IPS-11a (cell line): ENCODE results near the gene COL27A1.

Experiments used
- H3K4me3 ChIP-seq: one replicate; pipeline ENCODE4 v1.5.1; 2013; ENCODE audit warnings: low read depth, low read length, control low read depth

Gene COL27A1

GRCh38 chr9:114299286-114300152 lies 144.2 kb downstream of the COL27A1 start:
- H3K4me3 ChIP-seq = no peak overlapping the region

- H3K4me3 ChIP-seq = no peak overlapping the region
These were observed 145.0 kb downstream of the COL27A1 start for GRCh38 chr9:114300153-114300845.

DNA sequence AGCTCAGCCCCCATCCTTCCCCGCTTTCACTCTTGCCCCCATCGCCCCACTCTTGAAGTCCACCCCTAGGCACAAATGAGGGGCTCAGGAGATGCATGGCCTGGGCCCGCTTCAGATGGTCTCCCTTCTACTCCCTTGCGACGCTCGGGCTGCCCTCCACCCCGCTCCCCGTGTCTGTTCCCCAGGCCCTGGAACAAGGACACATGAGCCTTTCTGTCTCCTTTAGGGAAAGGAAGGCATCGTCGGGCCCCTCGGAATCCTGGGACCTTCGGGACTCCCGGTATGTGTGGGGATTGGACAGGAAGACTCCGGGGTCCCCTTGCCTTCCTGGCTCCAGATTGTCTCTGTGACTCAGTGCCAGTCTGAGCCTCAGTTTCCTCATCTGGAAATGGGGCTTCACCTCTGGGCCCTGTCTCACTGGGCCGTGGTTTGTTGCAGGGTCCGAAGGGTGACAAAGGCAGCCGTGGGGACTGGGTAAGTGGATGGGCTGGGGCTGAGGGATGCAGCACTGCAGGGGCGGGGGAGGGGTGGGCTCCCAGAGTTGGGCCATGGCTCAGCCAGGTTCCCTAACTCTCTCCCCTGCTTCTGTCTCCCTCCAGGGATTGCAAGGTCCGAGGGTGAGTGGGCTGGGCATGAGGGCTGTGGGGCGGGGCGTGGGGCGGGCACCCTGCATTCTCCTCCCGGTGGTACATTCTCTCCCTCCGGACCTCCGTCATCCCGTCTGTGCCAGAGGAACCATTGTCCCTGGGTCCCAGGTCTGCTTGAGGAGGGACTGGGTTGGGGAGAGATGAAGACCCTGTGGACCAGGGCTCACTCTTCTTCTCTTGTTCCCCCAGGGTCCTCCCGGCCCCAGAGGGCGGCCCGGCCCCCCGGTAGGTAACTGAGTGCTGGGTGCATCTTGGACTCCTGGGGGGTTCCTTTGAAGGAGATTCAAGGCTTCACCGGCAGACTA lies 145.8 kb downstream of the COL27A1 start:
- H3K4me3 ChIP-seq = no peak overlapping the region

DNA sequence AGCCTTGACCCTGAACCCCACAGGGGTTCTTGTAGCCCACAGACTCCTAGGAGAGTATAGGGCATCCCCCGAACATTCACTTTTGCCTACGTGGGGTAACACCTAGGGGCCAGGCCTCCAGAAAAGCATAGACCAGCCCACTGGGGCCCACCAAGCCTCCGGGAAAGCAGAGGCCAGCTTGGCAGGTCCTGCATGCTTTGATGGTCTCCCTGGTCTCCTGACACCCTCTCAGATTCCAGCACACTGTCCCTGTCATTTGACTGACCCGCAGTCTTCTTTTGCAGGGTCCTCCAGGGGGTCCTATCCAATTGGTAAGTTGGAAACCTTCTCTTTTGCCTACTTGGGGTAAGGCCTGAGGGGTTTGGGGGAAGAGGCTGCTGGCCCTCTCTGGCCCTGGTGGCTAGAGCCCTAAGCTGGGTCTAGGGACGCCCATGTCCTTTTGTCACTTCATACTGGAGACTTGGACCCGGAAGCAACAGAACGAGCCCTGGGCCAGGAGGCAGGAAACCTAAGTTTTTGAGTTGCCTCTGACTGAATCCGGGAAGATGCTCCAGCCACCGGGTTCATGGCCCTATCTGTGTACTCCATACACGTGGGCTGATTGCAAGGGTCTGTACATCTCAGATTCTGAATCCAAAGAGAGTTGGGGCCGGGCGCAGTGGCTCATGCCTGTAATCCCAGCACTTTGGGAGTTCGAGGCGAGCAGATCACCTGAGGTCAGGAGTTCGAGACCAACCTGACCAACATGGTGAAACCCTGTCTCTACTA lies 146.6 kb downstream of the COL27A1 start:
- H3K4me3 ChIP-seq = no peak overlapping the region

DNA sequence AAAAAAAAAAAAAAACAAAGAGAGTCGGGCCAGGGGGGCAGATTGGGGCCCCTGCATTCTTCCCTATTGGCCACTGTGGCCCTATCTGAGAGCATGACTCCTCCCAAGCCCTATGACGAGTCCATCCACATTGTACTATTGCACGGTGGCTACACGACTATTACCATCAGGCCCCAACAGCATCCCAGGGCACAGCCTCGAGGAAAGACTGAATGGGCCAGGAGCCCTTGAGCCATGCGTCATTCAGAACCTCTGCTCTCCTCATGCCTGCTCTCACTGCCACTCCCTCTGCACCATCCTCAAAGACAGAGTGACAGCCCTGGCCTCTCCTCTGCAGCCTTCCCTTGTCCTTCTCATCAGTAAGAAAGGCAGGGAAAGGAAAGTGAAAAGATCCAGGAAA lies 147.4 kb downstream of the COL27A1 start:
- no peak overlapping the region for H3K4me3 ChIP-seq

DNA sequence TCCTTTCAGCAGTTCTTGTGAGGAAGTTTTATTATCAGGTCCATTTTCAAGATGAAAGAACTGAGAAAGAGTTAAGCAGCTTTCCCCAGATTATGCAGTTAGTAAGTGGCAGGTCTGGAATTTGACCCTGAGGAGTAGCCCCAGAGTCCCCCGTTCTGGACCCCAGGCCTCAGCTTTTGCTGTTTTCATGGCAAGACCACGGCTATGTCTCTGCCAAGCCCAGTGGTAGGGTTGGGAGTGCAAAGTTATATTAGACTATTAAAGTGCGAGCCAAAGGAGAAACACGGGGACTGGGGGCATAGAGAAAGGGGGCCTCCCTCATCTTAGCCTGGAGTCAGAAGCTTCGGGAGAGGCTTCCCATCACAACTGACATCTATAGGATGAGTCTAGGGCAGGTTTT lies 148.2 kb downstream of the COL27A1 start:
- H3K4me3 ChIP-seq = no peak overlapping the region

GRCh38 chr9:114303977-114304376 lies 148.6 kb downstream of the COL27A1 start:
- no peak overlapping the region for H3K4me3 ChIP-seq

DNA sequence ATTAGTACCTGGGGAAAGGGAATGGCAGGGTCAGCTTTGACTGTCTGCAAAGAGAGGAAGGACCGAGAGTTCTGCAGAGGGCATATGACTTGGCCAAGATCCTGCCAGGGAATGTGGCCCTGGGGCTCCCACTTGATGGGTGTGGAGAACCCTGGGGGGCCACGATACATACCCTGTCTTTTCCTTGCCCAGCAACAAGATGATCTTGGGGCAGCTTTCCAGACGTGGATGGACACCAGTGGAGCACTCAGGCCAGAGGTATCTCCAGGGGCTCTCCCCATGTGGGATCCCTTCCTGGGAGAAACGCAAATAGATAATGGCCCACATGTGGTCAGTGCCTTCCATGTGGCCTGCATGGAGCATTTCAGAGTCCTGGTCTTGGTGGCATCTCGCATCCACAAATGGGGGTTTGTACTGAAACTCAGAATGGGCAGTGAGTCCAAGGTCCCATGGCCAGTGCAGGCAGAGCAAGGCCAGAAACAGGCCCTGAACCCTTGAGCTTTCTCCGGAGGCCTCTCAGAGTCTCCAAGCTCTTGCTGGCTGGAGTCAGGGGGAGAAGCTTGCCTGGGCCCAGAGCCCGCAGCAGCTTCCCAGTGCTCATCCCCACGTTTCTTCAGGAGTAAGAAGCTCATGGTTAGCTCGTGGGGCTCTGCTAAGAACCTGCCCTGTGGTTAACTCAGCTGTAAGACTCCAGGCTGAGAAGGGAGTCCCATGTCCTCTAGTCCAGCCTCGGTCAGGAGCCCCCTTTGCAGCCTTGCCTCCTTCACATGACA lies 149.3 kb downstream of the COL27A1 start:
- no peak overlapping the region for H3K4me3 ChIP-seq

- no peak overlapping the region for H3K4me3 ChIP-seq
These were observed 152.5 kb downstream of the COL27A1 start for GRCh38 chr9:114307899-114308267.

- H3K4me3 ChIP-seq = no peak overlapping the region
These were observed 153.1 kb downstream of the COL27A1 start for GRCh38 chr9:114308361-114308950.

DNA sequence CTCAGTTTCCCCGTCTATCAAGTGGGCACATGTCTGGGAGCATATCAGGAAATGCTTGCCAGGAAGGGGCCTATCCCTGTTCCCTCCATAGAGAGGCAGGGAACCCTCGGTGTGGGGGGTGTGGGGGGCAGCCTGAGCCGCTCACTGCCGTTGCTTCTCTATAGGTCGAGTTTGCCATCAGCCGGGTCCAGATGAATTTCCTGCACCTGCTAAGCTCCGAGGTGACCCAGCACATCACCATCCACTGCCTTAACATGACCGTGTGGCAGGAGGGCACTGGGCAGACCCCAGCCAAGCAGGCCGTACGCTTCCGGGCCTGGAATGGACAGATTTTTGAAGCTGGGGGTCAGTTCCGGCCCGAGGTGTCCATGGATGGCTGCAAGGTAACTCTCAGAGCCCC lies 153.8 kb downstream of the COL27A1 start:
- H3K4me3 ChIP-seq = no peak overlapping the region

- H3K4me3 ChIP-seq = no peak overlapping the region
These were observed 155.4 kb downstream of the COL27A1 start for GRCh38 chr9:114310471-114311450.

DNA sequence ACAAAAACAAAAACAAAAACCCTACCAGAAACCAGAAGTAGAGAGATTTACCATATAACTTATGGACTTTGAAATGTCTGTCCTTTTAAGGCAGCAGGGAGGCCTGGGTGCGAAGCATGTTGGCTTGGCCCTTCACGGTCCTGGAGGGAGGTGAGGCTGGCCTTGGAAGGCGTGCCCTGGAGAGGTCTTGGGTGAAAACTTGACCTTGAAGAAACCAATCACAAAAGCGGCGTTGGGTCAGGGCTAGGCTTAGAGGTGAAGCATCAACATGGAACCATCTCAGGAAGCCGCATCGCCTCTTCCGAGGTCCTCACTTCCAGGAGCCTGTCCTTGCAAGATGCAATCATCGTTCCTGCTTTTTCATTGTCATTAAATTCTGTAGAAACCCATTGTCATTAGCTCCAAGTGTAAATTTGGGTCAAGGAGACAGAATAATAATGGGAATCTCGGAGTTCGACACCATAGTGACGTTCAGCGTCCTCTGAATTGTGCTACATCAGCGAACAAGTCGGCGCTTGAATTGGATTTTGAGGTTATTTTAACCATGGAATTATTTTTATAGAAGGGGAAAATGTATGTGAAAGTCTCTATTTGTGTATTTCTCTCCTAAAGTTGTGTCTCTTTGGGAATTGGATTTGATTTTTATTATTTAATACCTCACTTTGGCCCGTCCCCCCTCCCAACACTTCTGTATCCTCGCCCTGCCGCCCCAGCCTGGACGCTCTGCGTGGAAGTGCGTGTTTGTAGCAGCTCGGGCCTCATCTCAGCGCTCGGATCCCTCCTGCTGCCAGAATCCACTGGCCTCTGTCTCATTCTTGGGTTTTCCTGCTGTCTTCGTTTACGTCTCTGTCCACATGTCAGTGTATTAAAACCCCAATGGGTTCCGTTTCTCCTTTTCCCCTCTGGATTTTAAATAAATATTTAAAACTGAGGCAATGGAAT lies 156.5 kb downstream of the COL27A1 start:
- H3K4me3 ChIP-seq = no peak overlapping the region

- no peak overlapping the region for H3K4me3 ChIP-seq
These were observed 157.2 kb downstream of the COL27A1 start for GRCh38 chr9:114312513-114312875.

DNA sequence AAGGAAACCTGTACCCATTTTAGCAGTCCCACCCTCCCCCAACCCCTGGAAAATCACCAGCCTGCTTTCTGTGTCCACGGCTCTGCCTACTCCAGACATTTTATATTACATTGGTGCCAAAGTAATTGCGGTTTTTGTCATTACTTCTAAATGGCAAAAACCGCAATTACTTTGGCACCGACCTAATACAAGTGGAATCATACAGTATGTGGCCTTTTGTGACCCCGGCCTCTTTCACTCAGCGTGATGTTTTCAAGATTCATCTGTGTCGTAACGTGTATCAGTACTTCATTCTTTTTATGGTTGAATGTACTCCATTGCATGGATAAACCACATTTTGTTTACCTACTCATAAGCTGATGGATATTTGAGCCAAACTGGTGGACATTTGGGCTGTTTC lies 157.8 kb downstream of the COL27A1 start:
- no peak overlapping the region for H3K4me3 ChIP-seq

DNA sequence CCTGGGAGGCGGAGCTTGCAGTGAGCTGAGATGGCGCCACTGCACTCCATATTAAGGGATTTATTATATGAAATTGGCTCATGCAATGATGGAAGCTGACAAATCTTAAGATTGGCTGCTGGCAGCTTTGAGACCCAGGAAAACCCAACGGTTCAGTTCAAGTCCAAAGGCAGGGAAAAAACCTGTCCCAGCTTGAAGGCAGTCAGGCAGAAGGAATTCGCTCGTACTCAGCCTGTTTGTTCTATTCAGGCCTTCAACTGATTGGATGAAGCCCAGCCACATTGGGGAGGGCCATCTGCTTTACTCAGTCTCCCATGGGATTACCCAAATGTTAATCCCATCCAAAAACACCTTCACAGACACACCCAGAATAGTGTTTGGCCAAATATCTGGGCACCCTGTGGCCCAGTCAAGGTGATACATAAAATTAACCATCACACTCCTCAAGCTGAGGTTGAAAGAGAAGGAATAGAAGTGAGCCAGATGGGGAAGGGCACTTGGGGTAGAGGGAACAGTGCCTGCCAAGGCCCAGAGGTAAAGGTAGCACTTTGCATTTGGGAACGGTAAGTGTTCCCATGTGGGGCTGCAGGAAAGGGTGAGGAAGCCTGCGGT lies 159.0 kb downstream of the COL27A1 start:
- no peak overlapping the region for H3K4me3 ChIP-seq
